OCI-LY1 (cell line): ENCODE data around the gene ISOC1.

Experiments used
- EZH2 ChIP-seq: fragments of 200-600 bp; sonication (generic), shearing (Covaris generic); IDR thresholded peaks from 2 replicates; pipeline ENCODE4 v1.8.0; 2017; ENCODE audit warnings: borderline replicate concordance, mixed run types, mild to moderate bottlenecking, antibody characterized with exemption, low read length, moderate library complexity, mixed read lengths
- TF ChIP-seq, protein P1 (sequence below): fragments of 200-600 bp; sonication (generic), shearing (Covaris generic); IDR thresholded peaks from 2 replicates; pipeline ENCODE4 v1.5.1; 2017; ENCODE audit warnings: mild to moderate bottlenecking, antibody characterized with exemption, low read length, moderate library complexity, mixed read lengths

DNA sequence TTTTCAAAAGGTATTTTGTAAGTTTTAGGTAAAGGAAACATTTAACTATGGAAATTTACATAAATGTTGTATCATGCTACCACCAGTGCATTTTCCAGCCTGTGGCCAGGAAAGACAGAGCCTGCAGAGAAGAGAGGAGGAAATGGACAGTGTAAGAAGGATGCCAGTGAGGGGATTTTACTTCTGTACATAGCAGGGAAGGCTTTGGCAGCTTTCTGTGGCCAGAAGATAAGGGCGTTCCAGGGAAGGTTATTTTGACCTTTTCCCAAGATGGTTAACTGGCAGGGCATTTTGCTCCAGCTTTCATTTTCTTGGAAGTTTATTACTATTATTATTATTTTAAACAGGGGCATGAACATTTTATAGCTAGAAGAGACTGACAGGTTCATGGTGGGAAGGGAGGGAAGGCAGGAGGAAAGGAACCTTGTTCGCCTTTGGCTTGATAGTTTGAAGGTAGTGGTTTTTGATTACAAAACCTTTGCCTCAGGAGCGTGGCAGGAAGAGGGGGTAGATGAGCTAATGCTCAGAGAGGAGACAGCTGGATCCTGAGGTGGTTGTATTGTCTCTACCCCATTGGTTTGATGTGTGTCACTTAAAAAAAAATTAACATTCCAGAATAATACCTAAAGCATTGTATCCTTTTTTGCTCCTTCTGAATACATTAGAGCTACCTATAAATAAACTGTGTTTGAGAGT is 4.1 kb downstream of the ISOC1 start:
- TF ChIP-seq, protein P1, sequence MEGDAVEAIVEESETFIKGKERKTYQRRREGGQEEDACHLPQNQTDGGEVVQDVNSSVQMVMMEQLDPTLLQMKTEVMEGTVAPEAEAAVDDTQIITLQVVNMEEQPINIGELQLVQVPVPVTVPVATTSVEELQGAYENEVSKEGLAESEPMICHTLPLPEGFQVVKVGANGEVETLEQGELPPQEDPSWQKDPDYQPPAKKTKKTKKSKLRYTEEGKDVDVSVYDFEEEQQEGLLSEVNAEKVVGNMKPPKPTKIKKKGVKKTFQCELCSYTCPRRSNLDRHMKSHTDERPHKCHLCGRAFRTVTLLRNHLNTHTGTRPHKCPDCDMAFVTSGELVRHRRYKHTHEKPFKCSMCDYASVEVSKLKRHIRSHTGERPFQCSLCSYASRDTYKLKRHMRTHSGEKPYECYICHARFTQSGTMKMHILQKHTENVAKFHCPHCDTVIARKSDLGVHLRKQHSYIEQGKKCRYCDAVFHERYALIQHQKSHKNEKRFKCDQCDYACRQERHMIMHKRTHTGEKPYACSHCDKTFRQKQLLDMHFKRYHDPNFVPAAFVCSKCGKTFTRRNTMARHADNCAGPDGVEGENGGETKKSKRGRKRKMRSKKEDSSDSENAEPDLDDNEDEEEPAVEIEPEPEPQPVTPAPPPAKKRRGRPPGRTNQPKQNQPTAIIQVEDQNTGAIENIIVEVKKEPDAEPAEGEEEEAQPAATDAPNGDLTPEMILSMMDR, result no peak
- TF ChIP-seq EZH2, result no peak
